ENCODE data around the gene PTGR1. TPM values are rescaled to one million over a fixed set of nuclear protein-coding genes. Genes with fewer than 3 reads are reported as not detected.

PTGR1 gene
- total RNA-seq, result 1 to 10 TPM in 1 of 2 donors, under 1 TPM in 1; 0.61 to 5.5 TPM

- peaks cover 13% of the 10 kb centered on the region for H3K27me3 Mint-ChIP-seq
- ATAC-seq (replicated peaks), result peak; percentile 29
- no peaks in the 10 kb centered on the region for H3K9me3 Mint-ChIP-seq
- peak within 1 kb of the TSS; percentile 57 for H3K27ac Mint-ChIP-seq
- peaks cover 5% of the 10 kb centered on the region for H3K4me1 Mint-ChIP-seq
- no peaks in the 10 kb centered on the region for H3K36me3 Mint-ChIP-seq (ENCODE audit: low read depth)
- peak within 1 kb of the TSS; percentile 89 for H3K4me3 Mint-ChIP-seq
Observed at GRCh38 chr9:111599092-111599954, at the start of gene PTGR1. TSS of gene PTGR1 (minus strand) at chr9:111599647. CDS start at chr9:111597422, 2,225 bp downstream.

GRCh38 chr9:111649016-111649415 is 49.6 kb upstream of the PTGR1 start:
- Mint-ChIP-seq H3K4me1 (no peaks in the 10 kb centered on the region), H3K27me3 (no peaks in the 10 kb centered on the region), H3K9me3 (no peaks in the 10 kb centered on the region), H3K4me3 (no peak overlapping the region), H3K36me3 (ENCODE audit: low read depth) (peaks cover 81% of the 10 kb centered on the region), H3K27ac (no peak overlapping the region)
- ATAC-seq (replicated peaks), result no peak

- H3K36me3 Mint-ChIP-seq (ENCODE audit: low read depth), result peaks cover 81% of the 10 kb centered on the region
- no peak overlapping the region for H3K27ac Mint-ChIP-seq
- no peak overlapping the region for H3K4me3 Mint-ChIP-seq
- no peaks in the 10 kb centered on the region for H3K27me3 Mint-ChIP-seq
- no peaks in the 10 kb centered on the region for H3K4me1 Mint-ChIP-seq
- no peaks in the 10 kb centered on the region for H3K9me3 Mint-ChIP-seq
- ATAC-seq (replicated peaks), result no peak
Observed at GRCh38 chr9:111648066-111648465, 48.6 kb upstream of the PTGR1 start.

- H3K4me1 Mint-ChIP-seq, result no peaks in the 10 kb centered on the region
- H3K36me3 Mint-ChIP-seq (ENCODE audit: low read depth), result peaks cover 82% of the 10 kb centered on the region
- no peak for ATAC-seq (replicated peaks)
Observed at GRCh38 chr9:111646417-111646816, 47.0 kb upstream of the PTGR1 start.

GRCh38 chr9:111645806-111646205 is 46.4 kb upstream of the PTGR1 start:
- Mint-ChIP-seq H3K4me1 (no peaks in the 10 kb centered on the region), H3K27me3 (no peaks in the 10 kb centered on the region), H3K9me3 (no peaks in the 10 kb centered on the region), H3K27ac (no peak overlapping the region), H3K36me3 (ENCODE audit: low read depth) (peaks cover 78% of the 10 kb centered on the region), H3K4me3 (no peak overlapping the region)
- ATAC-seq (replicated peaks), result no peak

More at GRCh38 chr9:111646417-111646816, 47.0 kb upstream of the PTGR1 start:
- Mint-ChIP-seq H3K27me3 (no peaks in the 10 kb centered on the region), H3K4me3 (no peak overlapping the region), H3K27ac (no peak overlapping the region), H3K9me3 (no peaks in the 10 kb centered on the region)

GRCh38 chr9:111644195-111644772 is 44.8 kb upstream of the PTGR1 start:
- no peak overlapping the region for H3K27ac Mint-ChIP-seq

GRCh38 chr9:111637421-111637950 is 38.0 kb upstream of the PTGR1 start:
- H3K4me1 Mint-ChIP-seq, result peaks cover 31% of the 10 kb centered on the region
- no peak overlapping the region for H3K27ac Mint-ChIP-seq
- no peaks in the 10 kb centered on the region for H3K27me3 Mint-ChIP-seq
- H3K9me3 Mint-ChIP-seq, result no peaks in the 10 kb centered on the region
- H3K36me3 Mint-ChIP-seq (ENCODE audit: low read depth), result peaks cover 31% of the 10 kb centered on the region
- ATAC-seq (replicated peaks), result no peak
- H3K4me3 Mint-ChIP-seq, result no peak overlapping the region

More at GRCh38 chr9:111644195-111644772, 44.8 kb upstream of the PTGR1 start:
- Mint-ChIP-seq H3K27me3 (no peaks in the 10 kb centered on the region), H3K36me3 (ENCODE audit: low read depth) (peaks cover 63% of the 10 kb centered on the region), H3K4me3 (no peak overlapping the region), H3K4me1 (no peaks in the 10 kb centered on the region), H3K9me3 (no peaks in the 10 kb centered on the region)
- ATAC-seq (replicated peaks), result no peak

GRCh38 chr9:111634860-111635259 is 35.4 kb upstream of the PTGR1 start:
- Mint-ChIP-seq H3K4me1 (peaks cover 35% of the 10 kb centered on the region), H3K9me3 (no peaks in the 10 kb centered on the region)

GRCh38 chr9:111633389-111633736 is 33.9 kb upstream of the PTGR1 start:
- peak overlapping the region; percentile 93 for H3K27ac Mint-ChIP-seq
- H3K4me3 Mint-ChIP-seq, result peak overlapping the region; percentile 96
- H3K9me3 Mint-ChIP-seq, result no peaks in the 10 kb centered on the region
- peaks cover 49% of the 10 kb centered on the region for H3K36me3 Mint-ChIP-seq (ENCODE audit: low read depth)
- H3K4me1 Mint-ChIP-seq, result peaks cover 35% of the 10 kb centered on the region
- H3K27me3 Mint-ChIP-seq, result no peaks in the 10 kb centered on the region
- ATAC-seq (replicated peaks), result no peak

More at GRCh38 chr9:111634860-111635259, 35.4 kb upstream of the PTGR1 start:
- no peaks in the 10 kb centered on the region for H3K27me3 Mint-ChIP-seq
- peak overlapping the region; percentile 96 for H3K4me3 Mint-ChIP-seq
- no peak for ATAC-seq (replicated peaks)
- peaks cover 49% of the 10 kb centered on the region for H3K36me3 Mint-ChIP-seq (ENCODE audit: low read depth)
- H3K27ac Mint-ChIP-seq, result no peak overlapping the region

GRCh38 chr9:111632695-111633388 is 33.4 kb upstream of the PTGR1 start:
- Mint-ChIP-seq H3K27me3 (no peaks in the 10 kb centered on the region), H3K36me3 (ENCODE audit: low read depth) (peaks cover 49% of the 10 kb centered on the region), H3K9me3 (no peaks in the 10 kb centered on the region), H3K27ac (peak overlapping the region; percentile 93), H3K4me1 (peaks cover 35% of the 10 kb centered on the region), H3K4me3 (peak overlapping the region; percentile 96)
- ATAC-seq (replicated peaks), result no peak

- ATAC-seq (replicated peaks), result no peak
Observed at GRCh38 chr9:111632060-111632459, 32.6 kb upstream of the PTGR1 start.

GRCh38 chr9:111631214-111631971 is 31.9 kb upstream of the PTGR1 start, which contains the start of gene DNAJC25:
TSS of gene DNAJC25 (plus strand) at chr9:111631334. CDS start at chr9:111631408, 74 bp downstream.
- H3K9me3 Mint-ChIP-seq, result no peaks in the 10 kb centered on the region
- H3K27ac Mint-ChIP-seq, result peak within 1 kb of the TSS; percentile 93
- H3K4me1 Mint-ChIP-seq, result peaks cover 35% of the 10 kb centered on the region
- H3K4me3 Mint-ChIP-seq, result peak within 1 kb of the TSS; percentile 96
- peak; percentile 99 for ATAC-seq (replicated peaks)
- no peaks in the 10 kb centered on the region for H3K27me3 Mint-ChIP-seq
- H3K36me3 Mint-ChIP-seq (ENCODE audit: low read depth), result peaks cover 49% of the 10 kb centered on the region

More at GRCh38 chr9:111632060-111632459, 32.6 kb upstream of the PTGR1 start:
- Mint-ChIP-seq H3K27ac (peak overlapping the region; percentile 93), H3K4me1 (peaks cover 35% of the 10 kb centered on the region), H3K4me3 (peak overlapping the region; percentile 96), H3K36me3 (ENCODE audit: low read depth) (peaks cover 49% of the 10 kb centered on the region), H3K27me3 (no peaks in the 10 kb centered on the region), H3K9me3 (no peaks in the 10 kb centered on the region)

GRCh38 chr9:111630964-111631213 is 31.4 kb upstream of the PTGR1 start:
- H3K27ac Mint-ChIP-seq, result peak overlapping the region; percentile 90
- H3K36me3 Mint-ChIP-seq (ENCODE audit: low read depth), result peaks cover 49% of the 10 kb centered on the region
- peaks cover 31% of the 10 kb centered on the region for H3K4me1 Mint-ChIP-seq
- peak overlapping the region; percentile 96 for H3K4me3 Mint-ChIP-seq
- H3K27me3 Mint-ChIP-seq, result no peaks in the 10 kb centered on the region
- no peaks in the 10 kb centered on the region for H3K9me3 Mint-ChIP-seq
- no peak for ATAC-seq (replicated peaks)

Measured in activated T-helper 17 cell treated with anti-CD3 and anti-CD28 coated beads, Interleukin-2, amount 50 U/mL, for 72 hours (primary cell).